ENCODE data around the gene UNC119B. TPM values are rescaled to one million over a fixed set of nuclear protein-coding genes. Genes with fewer than 3 reads are reported as not detected.

UNC119B gene
- total and polyA plus RNA-seq, 2 experiments from 2014 or later = 9.9 to 51.3 TPM

- no peaks in the 10 kb centered on the region for H3K9me3 Mint-ChIP-seq
- no peak for DNase-seq (ENCODE audit: low spot score)
- no peak for TF ChIP-seq ZNF114 (CRISPR knock-in tag; IDR thresholded peaks at IDR 0.05)
- TF ChIP-seq, protein P1, sequence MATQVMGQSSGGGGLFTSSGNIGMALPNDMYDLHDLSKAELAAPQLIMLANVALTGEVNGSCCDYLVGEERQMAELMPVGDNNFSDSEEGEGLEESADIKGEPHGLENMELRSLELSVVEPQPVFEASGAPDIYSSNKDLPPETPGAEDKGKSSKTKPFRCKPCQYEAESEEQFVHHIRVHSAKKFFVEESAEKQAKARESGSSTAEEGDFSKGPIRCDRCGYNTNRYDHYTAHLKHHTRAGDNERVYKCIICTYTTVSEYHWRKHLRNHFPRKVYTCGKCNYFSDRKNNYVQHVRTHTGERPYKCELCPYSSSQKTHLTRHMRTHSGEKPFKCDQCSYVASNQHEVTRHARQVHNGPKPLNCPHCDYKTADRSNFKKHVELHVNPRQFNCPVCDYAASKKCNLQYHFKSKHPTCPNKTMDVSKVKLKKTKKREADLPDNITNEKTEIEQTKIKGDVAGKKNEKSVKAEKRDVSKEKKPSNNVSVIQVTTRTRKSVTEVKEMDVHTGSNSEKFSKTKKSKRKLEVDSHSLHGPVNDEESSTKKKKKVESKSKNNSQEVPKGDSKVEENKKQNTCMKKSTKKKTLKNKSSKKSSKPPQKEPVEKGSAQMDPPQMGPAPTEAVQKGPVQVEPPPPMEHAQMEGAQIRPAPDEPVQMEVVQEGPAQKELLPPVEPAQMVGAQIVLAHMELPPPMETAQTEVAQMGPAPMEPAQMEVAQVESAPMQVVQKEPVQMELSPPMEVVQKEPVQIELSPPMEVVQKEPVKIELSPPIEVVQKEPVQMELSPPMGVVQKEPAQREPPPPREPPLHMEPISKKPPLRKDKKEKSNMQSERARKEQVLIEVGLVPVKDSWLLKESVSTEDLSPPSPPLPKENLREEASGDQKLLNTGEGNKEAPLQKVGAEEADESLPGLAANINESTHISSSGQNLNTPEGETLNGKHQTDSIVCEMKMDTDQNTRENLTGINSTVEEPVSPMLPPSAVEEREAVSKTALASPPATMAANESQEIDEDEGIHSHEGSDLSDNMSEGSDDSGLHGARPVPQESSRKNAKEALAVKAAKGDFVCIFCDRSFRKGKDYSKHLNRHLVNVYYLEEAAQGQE (IDR thresholded peaks at IDR 0.05; ENCODE audit: unreplicated experiment) = no peak
- TF ChIP-seq STAT1 (IDR thresholded peaks at IDR 0.05; ENCODE audit: unreplicated experiment) = no peak
- no peak for TF ChIP-seq POLR2AphosphoS5 (IDR thresholded peaks at IDR 0.05; ENCODE audit: low read depth)
- TF ChIP-seq NANOG (IDR thresholded peaks at IDR 0.05; ENCODE audit: borderline replicate concordance) = no peak
- TF ChIP-seq, protein P2, sequence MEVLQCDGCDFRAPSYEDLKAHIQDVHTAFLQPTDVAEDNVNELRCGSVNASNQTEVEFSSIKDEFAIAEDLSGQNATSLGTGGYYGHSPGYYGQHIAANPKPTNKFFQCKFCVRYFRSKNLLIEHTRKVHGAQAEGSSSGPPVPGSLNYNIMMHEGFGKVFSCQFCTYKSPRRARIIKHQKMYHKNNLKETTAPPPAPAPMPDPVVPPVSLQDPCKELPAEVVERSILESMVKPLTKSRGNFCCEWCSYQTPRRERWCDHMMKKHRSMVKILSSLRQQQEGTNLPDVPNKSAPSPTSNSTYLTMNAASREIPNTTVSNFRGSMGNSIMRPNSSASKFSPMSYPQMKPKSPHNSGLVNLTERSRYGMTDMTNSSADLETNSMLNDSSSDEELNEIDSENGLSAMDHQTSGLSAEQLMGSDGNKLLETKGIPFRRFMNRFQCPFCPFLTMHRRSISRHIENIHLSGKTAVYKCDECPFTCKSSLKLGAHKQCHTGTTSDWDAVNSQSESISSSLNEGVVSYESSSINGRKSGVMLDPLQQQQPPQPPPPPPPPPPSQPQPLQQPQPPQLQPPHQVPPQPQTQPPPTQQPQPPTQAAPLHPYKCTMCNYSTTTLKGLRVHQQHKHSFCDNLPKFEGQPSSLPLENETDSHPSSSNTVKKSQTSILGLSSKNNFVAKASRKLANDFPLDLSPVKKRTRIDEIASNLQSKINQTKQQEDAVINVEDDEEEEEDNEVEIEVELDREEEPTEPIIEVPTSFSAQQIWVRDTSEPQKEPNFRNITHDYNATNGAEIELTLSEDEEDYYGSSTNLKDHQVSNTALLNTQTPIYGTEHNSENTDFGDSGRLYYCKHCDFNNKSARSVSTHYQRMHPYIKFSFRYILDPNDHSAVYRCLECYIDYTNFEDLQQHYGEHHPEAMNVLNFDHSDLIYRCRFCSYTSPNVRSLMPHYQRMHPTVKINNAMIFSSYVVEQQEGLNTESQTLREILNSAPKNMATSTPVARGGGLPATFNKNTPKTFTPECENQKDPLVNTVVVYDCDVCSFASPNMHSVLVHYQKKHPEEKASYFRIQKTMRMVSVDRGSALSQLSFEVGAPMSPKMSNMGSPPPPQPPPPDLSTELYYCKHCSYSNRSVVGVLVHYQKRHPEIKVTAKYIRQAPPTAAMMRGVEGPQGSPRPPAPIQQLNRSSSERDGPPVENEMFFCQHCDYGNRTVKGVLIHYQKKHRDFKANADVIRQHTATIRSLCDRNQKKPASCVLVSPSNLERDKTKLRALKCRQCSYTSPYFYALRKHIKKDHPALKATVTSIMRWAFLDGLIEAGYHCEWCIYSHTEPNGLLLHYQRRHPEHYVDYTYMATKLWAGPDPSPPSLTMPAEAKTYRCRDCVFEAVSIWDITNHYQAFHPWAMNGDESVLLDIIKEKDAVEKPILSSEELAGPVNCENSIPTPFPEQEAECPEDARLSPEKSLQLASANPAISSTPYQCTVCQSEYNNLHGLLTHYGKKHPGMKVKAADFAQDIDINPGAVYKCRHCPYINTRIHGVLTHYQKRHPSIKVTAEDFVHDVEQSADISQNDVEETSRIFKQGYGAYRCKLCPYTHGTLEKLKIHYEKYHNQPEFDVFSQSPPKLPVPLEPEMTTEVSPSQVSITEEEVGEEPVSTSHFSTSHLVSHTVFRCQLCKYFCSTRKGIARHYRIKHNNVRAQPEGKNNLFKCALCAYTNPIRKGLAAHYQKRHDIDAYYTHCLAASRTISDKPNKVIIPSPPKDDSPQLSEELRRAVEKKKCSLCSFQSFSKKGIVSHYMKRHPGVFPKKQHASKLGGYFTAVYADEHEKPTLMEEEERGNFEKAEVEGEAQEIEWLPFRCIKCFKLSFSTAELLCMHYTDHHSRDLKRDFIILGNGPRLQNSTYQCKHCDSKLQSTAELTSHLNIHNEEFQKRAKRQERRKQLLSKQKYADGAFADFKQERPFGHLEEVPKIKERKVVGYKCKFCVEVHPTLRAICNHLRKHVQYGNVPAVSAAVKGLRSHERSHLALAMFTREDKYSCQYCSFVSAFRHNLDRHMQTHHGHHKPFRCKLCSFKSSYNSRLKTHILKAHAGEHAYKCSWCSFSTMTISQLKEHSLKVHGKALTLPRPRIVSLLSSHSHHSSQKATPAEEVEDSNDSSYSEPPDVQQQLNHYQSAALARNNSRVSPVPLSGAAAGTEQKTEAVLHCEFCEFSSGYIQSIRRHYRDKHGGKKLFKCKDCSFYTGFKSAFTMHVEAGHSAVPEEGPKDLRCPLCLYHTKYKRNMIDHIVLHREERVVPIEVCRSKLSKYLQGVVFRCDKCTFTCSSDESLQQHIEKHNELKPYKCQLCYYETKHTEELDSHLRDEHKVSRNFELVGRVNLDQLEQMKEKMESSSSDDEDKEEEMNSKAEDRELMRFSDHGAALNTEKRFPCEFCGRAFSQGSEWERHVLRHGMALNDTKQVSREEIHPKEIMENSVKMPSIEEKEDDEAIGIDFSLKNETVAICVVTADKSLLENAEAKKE (CRISPR knock-in tag; IDR thresholded peaks at IDR 0.05) = no peak
- no peak for TF ChIP-seq ZNF331 (CRISPR knock-in tag; IDR thresholded peaks at IDR 0.05; ENCODE audit: low read depth)
- no peak for TF ChIP-seq CREB1 (CRISPR knock-in tag; IDR thresholded peaks at IDR 0.05; ENCODE audit: low read depth)
- TF ChIP-seq, protein P3, sequence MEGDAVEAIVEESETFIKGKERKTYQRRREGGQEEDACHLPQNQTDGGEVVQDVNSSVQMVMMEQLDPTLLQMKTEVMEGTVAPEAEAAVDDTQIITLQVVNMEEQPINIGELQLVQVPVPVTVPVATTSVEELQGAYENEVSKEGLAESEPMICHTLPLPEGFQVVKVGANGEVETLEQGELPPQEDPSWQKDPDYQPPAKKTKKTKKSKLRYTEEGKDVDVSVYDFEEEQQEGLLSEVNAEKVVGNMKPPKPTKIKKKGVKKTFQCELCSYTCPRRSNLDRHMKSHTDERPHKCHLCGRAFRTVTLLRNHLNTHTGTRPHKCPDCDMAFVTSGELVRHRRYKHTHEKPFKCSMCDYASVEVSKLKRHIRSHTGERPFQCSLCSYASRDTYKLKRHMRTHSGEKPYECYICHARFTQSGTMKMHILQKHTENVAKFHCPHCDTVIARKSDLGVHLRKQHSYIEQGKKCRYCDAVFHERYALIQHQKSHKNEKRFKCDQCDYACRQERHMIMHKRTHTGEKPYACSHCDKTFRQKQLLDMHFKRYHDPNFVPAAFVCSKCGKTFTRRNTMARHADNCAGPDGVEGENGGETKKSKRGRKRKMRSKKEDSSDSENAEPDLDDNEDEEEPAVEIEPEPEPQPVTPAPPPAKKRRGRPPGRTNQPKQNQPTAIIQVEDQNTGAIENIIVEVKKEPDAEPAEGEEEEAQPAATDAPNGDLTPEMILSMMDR (conservative IDR thresholded peaks at IDR 0.05; ENCODE audit: low read depth in 2 of 2) = no peak
- no peak for TF ChIP-seq EZH2phosphoT487 (IDR thresholded peaks at IDR 0.05; ENCODE audit: unreplicated experiment)
- TF ChIP-seq ETS1 (IDR thresholded peaks at IDR 0.05) = no peak
- TF ChIP-seq EZH2 (IDR thresholded peaks at IDR 0.05; ENCODE audit: low read depth, unreplicated experiment) = no peak
- no peak for TF ChIP-seq JUNB (IDR thresholded peaks at IDR 0.05; ENCODE audit: unreplicated experiment)
- H4K20me1 ChIP-seq (replicated peaks; ENCODE audit: insufficient read depth) = no peaks in the 10 kb centered on the region; the same call in 1 of the 2 replicates
- H3K4me1 ChIP-seq (ENCODE audit: insufficient read depth) = peaks cover 8% of the 10 kb centered on the region
- no peak overlapping the region for H3K27ac ChIP-seq (ENCODE audit: low read depth)
- H3F3A ChIP-seq (replicated peaks; ENCODE audit: low read depth) = peaks cover 18% of the 10 kb centered on the region; the same call in 1 of the 2 replicates
- peaks cover 14% of the 10 kb centered on the region for H3K36me3 Mint-ChIP-seq (ENCODE audit: low read depth)
- peaks cover 18% of the 10 kb centered on the region for H3K4me1 Mint-ChIP-seq
- no peak overlapping the region for H3K4me3 ChIP-seq
- H3K27ac Mint-ChIP-seq = no peak overlapping the region
- H3K4me3 Mint-ChIP-seq = no peak overlapping the region
- H3K9me2 ChIP-seq (ENCODE audit: insufficient read depth) = no peaks in the 10 kb centered on the region
- H3K27me3 ChIP-seq (ENCODE audit: insufficient read depth) = no peaks in the 10 kb centered on the region
- peaks cover 22% of the 10 kb centered on the region for H3K79me2 ChIP-seq (replicated peaks; ENCODE audit: insufficient read depth)
- H2AFZ ChIP-seq = no peak overlapping the region
- H3K4me2 ChIP-seq = no peak overlapping the region
- H3K36me3 ChIP-seq (ENCODE audit: insufficient read depth) = 0 out of 2 replicates have a peak, but pooled peaks cover 2% of the 10 kb centered on the region
- peaks cover 5% of the 10 kb centered on the region for H3K27me3 Mint-ChIP-seq (ENCODE audit: insufficient read depth, low read depth, poor library complexity)
- no peak for ATAC-seq
Measured at GRCh38 chr12:120708651-120709050, 1.6 kb upstream of the UNC119B start.
